CD4-positive, alpha-beta T cell treated with Interleukin-10 for 1 hour (primary cell): ENCODE results near the gene DCAF11.

Experiments
- DNase-seq: peaks from one replicate; pipeline ENCODE4 v3.0.0-alpha.2; 2020

DCAF11 gene

DNA sequence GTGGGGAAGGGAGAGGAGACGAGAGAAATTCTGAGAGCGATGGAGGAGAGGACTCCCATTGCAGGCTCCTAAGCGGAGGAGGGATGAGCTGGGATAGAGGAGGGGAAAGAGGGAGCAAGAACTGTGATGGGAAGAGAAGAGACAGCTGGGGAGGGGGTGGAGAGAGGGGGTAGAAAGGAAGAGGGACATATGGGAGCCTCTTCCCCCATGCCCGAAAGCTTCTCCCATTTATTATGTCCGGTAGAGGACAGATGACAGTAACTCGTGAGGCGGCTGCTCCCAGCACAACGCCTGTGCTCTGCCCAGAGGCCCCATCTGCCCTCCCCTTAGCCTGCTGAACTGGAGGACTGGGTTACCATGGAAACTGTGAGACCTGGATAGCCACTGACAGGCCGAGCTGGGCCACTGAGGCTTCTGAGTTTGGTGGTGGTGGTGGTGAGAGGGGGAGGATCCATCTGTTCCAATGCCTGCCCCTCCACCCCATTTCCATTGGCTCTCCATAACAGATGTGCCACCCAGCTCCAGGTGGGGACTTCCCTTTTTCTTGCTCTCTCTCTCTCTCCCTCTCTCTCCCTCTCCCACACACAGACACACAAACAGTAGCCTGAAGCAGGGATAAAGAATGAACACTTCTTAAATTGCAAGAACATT lies 35.0 kb upstream of the DCAF11 start:
- no peak for DNase-seq

DNA sequence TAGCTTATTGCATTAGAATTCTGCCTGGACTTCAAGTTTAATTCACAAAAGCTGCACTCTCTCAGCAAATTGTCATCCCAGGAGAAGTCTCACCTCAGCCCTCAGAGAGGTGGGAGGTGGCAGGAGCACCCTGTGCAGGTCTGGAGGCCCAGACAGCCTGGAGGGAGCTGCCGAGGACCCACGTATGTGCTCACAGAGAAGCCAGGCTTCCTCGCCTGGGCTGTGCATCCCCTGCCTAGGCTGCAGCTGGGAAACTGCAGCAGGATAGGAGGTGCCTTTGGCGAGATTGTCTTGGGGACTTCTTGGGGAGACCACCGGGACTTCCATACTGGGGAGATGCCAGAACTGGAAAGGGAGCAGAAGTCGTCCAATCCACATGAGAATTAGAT lies 34.4 kb upstream of the DCAF11 start:
- DNase-seq = no peak

- peak; percentile 73 for DNase-seq
These were observed 33.5 kb upstream of the DCAF11 start for GRCh38 chr14:24080888-24081738.

- no peak for DNase-seq
These were observed 32.8 kb upstream of the DCAF11 start for GRCh38 chr14:24081739-24082211.

- DNase-seq = no peak
These were observed 32.0 kb upstream of the DCAF11 start for GRCh38 chr14:24082411-24083080.

DNA sequence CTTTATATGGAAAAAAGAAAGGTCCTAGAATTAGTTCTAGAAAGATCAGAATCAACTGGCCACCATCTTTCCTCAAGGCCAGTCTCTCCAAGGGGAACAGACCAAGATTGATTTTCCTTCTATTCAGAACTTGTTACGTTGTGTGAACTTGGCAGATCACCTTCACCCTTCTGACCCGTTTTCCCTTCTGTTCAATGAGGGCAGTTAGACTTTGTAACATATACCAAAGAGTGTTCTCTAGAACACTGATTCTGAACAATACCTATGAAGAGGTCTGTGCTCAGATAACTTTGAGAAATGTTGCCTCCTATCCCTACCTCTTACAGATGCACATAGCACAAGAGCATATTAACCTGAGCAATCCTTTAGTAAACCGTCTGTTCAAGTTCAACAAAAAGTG lies 31.1 kb upstream of the DCAF11 start:
- DNase-seq = no peak

- DNase-seq = no peak
These were observed 30.1 kb upstream of the DCAF11 start for GRCh38 chr14:24084440-24084839.

DNA sequence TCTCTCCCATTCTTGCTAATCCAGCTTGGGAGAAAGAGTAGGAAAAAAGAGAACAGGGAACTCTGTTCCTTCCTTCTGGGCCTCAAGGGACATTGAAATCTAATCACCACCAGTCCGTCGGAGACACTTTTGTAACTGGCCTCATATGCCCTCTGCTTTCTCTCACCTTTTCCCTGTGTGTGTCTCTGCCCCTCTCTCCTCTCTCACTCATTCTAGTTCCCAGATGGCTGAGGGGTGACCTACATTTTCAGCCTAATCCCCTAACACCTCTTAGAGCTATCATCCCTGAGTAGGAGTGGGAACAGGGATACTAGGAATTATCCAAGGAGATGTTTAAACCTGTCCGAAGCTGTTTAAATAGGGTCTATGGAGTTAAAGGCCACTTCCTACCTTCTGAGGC lies 29.4 kb upstream of the DCAF11 start:
- no peak for DNase-seq

DNA sequence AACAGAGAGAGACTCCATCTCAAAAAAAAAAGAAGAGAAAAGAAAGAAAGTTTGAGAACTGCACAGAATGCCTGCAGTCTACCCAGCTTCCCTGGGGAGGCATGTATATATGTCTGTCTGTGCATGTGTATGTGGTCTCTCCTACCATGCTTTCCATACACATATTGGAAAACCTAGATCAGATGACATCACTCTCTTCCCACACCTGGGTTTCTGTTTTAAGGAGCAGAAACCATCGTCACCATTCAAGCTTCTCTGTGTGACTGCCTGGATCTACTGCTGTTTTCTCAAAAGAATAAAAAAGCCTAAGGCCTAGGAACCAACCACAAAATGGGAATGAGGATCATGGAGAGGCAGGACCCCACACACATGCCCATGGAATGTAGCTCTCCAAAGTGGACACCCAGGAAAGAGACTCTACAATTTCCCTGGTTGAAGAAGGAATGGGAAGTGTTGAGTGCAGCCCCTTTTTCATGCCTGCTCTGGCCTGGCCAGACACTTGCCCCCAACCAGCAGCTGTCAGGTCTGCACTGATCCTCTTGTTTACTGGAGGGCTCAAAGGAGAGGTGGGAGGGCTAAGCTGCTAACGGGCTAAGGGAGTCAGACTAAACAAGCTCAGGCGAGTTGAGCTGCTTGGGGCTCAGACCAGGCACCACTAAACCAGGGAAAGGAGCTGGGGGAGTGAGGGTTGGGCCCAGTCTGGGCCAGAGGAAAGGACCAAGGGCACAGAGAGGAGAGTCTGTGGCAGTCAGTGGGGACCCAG lies 28.2 kb upstream of the DCAF11 start:
- DNase-seq = no peak

DNA sequence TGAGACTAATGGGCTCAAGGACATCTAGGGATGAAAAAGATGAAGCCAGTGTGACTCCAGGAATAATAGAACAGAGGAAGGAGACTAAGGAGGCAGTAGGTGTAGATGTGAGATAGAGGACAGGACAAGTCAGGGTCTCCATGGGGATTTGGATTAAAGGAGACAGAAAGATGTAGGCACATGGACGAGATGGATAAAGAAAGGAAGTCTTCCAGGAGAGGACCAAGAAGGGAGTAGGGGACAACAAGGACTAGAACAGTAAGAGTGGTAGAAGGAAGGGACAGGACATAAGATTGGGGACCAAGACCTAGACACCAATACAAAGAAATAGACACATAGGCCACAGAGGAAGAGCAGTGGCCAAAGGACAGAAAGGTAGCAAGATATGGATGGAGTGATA lies 27.6 kb upstream of the DCAF11 start:
- no peak for DNase-seq

DNA sequence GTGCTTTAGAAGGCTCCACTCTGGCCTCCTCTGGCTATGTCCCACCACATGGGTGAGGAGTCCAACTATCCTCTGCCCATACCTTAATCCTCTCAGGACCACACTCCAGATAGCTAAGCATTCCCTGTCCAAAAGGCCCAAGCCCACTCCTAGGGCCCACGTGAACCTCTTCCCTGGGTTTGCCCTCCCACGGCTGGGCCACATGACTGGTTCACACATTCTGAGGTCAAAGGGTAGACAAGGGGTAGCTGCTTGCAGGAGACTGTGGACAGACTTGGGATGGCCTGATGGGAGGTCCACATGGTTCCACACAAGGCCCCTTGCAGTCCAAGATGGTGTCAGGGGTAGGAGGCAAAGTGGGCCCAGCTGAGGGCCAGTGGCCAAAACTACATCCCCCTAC lies 26.5 kb upstream of the DCAF11 start:
- no peak for DNase-seq

DNA sequence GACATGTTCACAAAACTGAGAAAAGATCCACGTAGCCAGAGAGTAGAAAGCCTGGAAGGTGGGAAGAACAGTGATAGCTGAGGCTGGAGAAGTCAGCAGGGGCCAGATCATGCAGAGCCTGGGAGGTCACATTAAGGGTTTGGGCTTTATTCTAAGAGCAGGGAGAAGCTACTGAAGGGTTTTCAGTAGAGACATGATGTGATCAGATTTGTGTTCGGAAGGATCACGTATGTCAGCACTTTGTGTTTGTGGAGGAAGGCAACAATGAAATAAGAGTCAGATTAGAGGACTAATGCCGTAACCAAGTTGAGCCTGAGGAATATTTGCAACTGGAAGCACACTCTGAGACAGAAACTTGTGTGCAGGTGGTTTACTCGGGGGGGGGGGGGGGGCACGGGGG lies 24.7 kb upstream of the DCAF11 start:
- DNase-seq = no peak

GRCh38 chr14:24092110-24092504 lies 22.5 kb upstream of the DCAF11 start:
- DNase-seq = no peak

DNA sequence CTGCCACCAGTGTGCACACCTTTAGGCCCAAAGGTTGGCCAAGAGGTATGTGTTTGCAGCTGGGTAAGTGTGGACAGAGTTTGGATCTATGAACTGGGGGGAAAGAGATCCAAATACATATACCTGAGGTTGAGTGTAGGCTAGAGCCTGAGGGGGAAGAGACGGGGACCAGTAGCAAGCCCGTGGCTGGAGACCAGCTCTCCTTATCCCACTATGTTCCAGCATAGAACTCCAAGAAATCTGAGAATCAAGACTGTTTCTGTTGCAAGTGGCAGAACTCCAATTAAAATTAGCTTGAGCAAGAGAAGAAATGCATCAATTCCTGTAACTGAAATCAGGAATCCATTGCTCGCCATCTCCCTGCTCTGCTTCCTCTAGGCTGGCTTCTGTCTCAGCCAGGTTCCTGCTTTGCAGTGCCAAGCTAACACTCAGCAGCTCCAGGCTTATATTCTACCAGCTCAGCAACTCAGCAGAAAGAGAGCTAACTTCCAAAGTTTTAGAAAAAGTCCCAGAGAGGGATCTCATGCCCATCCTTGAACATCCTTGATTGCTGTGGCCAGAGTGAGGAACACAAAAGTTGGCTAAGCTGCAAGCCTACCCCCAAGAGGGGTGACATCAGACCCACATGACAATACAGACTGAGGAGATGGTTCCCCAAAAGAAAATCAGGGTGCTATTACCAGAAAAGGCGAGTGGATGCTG lies 21.9 kb upstream of the DCAF11 start:
- no peak for DNase-seq

GRCh38 chr14:24093207-24093900 lies 21.2 kb upstream of the DCAF11 start:
- no peak for DNase-seq

GRCh38 chr14:24093901-24094840 lies 20.4 kb upstream of the DCAF11 start, which contains the start of gene PCK2:
PCK2 (plus strand) TSS chr14:24094311; CDS start chr14:24094406, 95 bp downstream.
- DNase-seq = peak; percentile 73

DNA sequence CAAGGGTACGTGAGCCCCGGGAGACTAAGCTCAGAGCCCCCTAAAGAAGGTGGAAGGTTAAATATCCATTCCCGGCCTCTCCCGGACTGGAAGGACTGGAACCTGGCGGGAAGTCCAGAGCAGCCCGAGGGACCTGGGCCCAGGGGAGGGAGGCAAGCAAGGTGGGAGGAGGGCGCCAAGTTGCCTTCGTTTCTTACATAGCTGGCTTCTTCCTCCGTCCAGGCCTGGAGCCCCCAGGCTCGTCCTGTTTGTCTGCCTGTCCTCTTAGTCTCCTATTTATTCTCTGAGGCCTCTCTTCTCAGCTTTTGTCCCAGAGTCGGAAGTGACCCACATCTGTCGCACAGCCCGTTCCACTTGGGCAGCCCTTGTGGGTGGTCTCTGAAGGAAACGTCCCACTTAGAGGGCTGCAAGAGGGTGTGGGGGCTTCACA lies 19.7 kb upstream of the DCAF11 start:
- DNase-seq = no peak

- DNase-seq = peak; percentile 43
These were observed 19.1 kb upstream of the DCAF11 start for GRCh38 chr14:24095271-24096068.

GRCh38 chr14:24096545-24097181 lies 17.9 kb upstream of the DCAF11 start:
- no peak for DNase-seq
